GM12878 (cell line): ENCODE results near the gene PTCD3.

Experiments used
- ATF2 ChIP-seq: IDR thresholded peaks from 2 replicates; pipeline ENCODE4 v1.6.1; 2012; ENCODE audit warnings: low read length, inconsistent platforms
- CTCF ChIP-seq, 3 experiments: IDR thresholded peaks in 2 of 3; conservative IDR thresholded peaks in 1 of 3; 2 replicates each; pipeline ENCODE4 v1.5.1; 2011; ENCODE audit warnings: low read depth in 3 of 3, low read length in 3 of 3, mild to moderate bottlenecking in 3 of 3, control low read depth in 2 of 3, moderate library complexity in 2 of 3, inconsistent platforms in 1 of 3, mixed read lengths in 1 of 3; ENCODE audit not compliant: control insufficient read depth in 2 of 3, insufficient read depth in 1 of 3; ENCODE audit errors: extremely low read depth in 1 of 3
- FOXM1 ChIP-seq: IDR thresholded peaks from 2 replicates; pipeline ENCODE4 v1.6.1; 2012; ENCODE audit warnings: low read depth, mild to moderate bottlenecking, inconsistent platforms, low read length, moderate library complexity
- HDAC2 ChIP-seq: fragments of 200-600 bp; sonication (generic); IDR thresholded peaks from 2 replicates; pipeline ENCODE4 v1.6.1; 2017
- NFIC ChIP-seq: IDR thresholded peaks from 2 replicates; pipeline ENCODE4 v1.6.1; 2012; ENCODE audit warnings: low read depth, mild to moderate bottlenecking, inconsistent platforms, low read length, moderate library complexity
- POLR2A ChIP-seq: IDR thresholded peaks from 2 replicates; pipeline ENCODE4 v1.6.1; 2011; ENCODE audit warnings: low read depth, mild to moderate bottlenecking, low read length
- REST ChIP-seq: IDR thresholded peaks from 2 replicates; pipeline ENCODE4 v1.6.1; 2012; ENCODE audit warnings: mild to moderate bottlenecking, low read depth, low read length
- TAF1 ChIP-seq: IDR thresholded peaks from 2 replicates; pipeline ENCODE4 v1.6.1; 2011; ENCODE audit warnings: mild to moderate bottlenecking, low read depth, low read length, borderline replicate concordance
- ZNF274 ChIP-seq: IDR thresholded peaks from one replicate; pipeline ENCODE4 v1.8.0; 2011; ENCODE audit not compliant: insufficient read length, insufficient read depth

DNA sequence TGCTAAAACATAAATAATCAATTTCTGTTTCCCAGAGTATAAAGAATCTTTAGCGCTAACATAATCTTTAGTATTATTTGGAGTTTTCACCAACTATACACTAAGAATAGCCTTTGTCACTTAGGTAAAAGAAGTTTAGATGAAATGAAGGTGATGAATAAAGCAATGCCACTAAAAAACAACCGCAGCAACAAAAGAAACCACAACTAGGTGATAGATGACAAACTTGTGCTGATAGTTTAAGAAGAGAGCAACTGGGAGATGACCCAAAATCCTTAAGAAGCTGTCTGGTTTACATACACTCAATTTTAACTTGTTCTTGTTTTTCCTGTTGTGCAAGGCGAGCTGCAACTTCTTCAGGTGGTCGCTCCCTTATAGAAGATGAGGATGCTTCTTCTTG is 64.4 kb downstream of the PTCD3 start:
- TF ChIP-seq ATF2 (no peak), HDAC2 (no peak), REST (no peak), FOXM1 (no peak), TAF1 (no peak), CTCF (IDR thresholded peaks at IDR 0.05 in 2 of 3, conservative IDR thresholded peaks at IDR 0.05 in 1 of 3; ENCODE audit: control insufficient read depth in 2 of 3, extremely low read depth in 1 of 3, insufficient read depth in 1 of 3, low read depth in 3 of 3, low read length in 3 of 3) (no peak), ZNF274 (no peak), NFIC (no peak), POLR2A (no peak)
